ENCODE data around the gene FXYD7. TPM values are rescaled to one million over a fixed set of nuclear protein-coding genes. Genes with fewer than 3 reads are reported as not detected.

The FXYD7 gene
- total RNA-seq, 1 experiment from 2014 or later, result not detected

DNA sequence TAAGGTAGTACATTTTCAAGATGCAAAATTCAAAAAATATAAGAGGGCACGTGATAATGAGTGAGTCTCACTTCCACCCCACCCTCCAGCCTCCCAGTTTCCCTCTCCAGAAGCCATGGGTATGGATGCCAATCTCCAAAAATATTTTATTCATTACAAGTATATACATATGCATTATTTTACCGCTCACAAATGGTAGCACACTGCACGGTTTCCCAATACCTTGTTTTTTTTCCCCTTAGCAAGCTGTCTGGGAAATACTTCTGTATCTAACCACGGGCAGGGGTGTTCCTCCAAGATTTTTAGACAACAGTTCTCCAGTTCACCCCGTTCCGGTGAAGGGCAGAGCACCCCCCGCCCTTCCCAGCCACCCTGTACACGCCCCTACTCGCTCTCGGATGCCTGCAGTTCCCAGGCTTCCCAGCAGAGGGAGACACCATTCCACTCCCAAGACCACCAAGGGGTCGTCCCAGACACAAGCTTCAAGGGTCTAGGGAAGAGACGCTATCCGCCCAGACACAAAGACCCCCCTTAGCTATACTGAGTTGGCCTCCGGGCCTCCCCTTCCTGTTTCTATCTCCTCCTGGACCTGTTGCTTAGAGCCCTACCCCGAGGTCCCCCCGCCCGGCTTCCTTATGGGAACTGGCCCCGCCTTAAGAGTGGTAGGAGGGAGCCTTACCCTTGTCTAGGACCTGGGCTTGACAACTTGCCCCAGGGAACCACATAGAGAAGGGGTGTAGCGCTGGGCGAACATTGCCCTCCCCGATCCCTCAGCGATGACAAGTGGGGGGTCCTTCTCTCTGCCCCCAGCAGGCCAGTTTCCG is 28.5 kb upstream of the FXYD7 start:
- H3K79me2 ChIP-seq (ENCODE audit: low read length), result peaks cover 23% of the 10 kb centered on the region
- ATAC-seq (peak; percentile 72), DNase-seq (peak; percentile 62)
- peak overlapping the region; percentile 92 for H3K27ac ChIP-seq (ENCODE audit: low read length)
- no peak for TF ChIP-seq EZH2phosphoT487 (IDR thresholded peaks at IDR 0.05; ENCODE audit: borderline replicate concordance, low read length)
- no peak for TF ChIP-seq EZH2 (IDR thresholded peaks at IDR 0.05; ENCODE audit: low read length, unreplicated experiment)
- TF ChIP-seq, protein P1, sequence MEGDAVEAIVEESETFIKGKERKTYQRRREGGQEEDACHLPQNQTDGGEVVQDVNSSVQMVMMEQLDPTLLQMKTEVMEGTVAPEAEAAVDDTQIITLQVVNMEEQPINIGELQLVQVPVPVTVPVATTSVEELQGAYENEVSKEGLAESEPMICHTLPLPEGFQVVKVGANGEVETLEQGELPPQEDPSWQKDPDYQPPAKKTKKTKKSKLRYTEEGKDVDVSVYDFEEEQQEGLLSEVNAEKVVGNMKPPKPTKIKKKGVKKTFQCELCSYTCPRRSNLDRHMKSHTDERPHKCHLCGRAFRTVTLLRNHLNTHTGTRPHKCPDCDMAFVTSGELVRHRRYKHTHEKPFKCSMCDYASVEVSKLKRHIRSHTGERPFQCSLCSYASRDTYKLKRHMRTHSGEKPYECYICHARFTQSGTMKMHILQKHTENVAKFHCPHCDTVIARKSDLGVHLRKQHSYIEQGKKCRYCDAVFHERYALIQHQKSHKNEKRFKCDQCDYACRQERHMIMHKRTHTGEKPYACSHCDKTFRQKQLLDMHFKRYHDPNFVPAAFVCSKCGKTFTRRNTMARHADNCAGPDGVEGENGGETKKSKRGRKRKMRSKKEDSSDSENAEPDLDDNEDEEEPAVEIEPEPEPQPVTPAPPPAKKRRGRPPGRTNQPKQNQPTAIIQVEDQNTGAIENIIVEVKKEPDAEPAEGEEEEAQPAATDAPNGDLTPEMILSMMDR (conservative IDR thresholded peaks at IDR 0.05; ENCODE audit: low read depth, low read length), result peak; percentile 91
- H3K27me3 ChIP-seq (ENCODE audit: low read length), result no peaks in the 10 kb centered on the region
- H2AFZ ChIP-seq (ENCODE audit: low read length), result peak overlapping the region; percentile 90
- H3K4me3 ChIP-seq (ENCODE audit: low read length), result peak overlapping the region; percentile 79
- BruUV-seq (replicated peaks), result no TSS peak
- H3K36me3 ChIP-seq (ENCODE audit: low read depth, low read length), result no peaks in the 10 kb centered on the region
- POLR2A ChIA-PET (ENCODE audit: unreplicated experiment), result no interaction called here
- H3K4me1 ChIP-seq (ENCODE audit: insufficient read depth, low read length), result peaks cover 41% of the 10 kb centered on the region
- no peaks in the 10 kb centered on the region for H3K9me2 ChIP-seq (replicated peaks; ENCODE audit: low read length)
- H4K20me1 ChIP-seq (ENCODE audit: low read length), result no peaks in the 10 kb centered on the region
- CTCF ChIA-PET, result no interaction called here
- H3K9ac ChIP-seq (ENCODE audit: low read length), result peak overlapping the region; percentile 95
- H3F3A ChIP-seq (ENCODE audit: low read length, unreplicated experiment), result no peaks in the 10 kb centered on the region
- no peaks in the 10 kb centered on the region for H3K9me3 ChIP-seq (ENCODE audit: low read length)
- intact Hi-C loops (cut with micrococcal nuclease), result loop anchor here (1.0 kb wide), 1 partner anchor 21 kb away; the partner anchor contains the start of gene LGI4
- peak overlapping the region; percentile 96 for H3K4me2 ChIP-seq (ENCODE audit: low read length)

DNA sequence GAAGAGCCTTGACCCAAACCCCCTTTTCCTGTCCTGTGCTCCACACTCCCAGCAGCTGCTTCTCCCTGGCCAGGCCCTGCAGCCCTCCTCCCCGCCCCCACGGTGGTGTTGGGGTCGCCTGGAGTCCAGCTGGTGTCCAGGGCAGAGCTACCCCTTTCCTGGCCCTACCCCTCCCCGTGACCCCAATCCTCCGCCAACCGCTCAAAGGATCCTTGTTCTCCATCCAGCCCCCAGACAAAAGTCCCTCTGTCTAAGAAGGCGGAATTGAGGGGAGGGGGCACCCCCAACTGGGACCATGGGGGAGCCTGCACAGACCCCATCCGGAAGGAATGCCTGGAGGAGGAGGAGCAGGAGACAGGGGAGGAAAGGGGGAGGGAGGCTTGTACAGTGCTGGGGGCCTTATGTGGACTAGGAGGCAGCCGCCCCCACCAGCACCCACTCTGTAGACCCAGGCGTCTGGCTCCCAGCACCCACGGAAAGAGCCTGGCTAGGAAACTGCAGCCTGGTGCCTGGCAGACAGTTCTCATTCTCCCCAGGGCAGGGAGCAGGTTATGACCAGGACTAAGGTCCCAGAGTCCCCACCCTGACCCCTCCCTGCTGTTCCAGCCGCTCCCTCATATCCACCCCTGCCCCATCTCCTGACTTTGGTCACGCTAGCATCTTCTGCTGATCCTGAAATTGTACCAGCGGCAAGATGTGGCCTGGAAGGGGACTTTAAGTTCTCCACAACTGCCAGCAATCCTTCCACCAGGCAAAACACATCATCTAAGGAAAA is 27.7 kb upstream of the FXYD7 start, which contains the start of gene FXYD3:
Gene FXYD3, plus strand, starts transcription at position 647 of the 775 bp plus-strand sequence. CDS start 3,554 bp downstream, outside the sequence.
- BruUV-seq (replicated peaks), result TSS peak; percentile 78
- Histone ChIP-seq H3F3A (ENCODE audit: low read length, unreplicated experiment) (no peaks in the 10 kb centered on the region), H3K27ac (ENCODE audit: low read length) (peak within 1 kb of the TSS; percentile 92), H3K9me3 (ENCODE audit: low read length) (no peaks in the 10 kb centered on the region), H3K27me3 (ENCODE audit: low read length) (no peaks in the 10 kb centered on the region), H3K36me3 (ENCODE audit: low read depth, low read length) (no peaks in the 10 kb centered on the region), H3K4me2 (ENCODE audit: low read length) (peak within 1 kb of the TSS; percentile 96), H3K4me3 (ENCODE audit: low read length) (peak within 1 kb of the TSS; percentile 79), H3K79me2 (ENCODE audit: low read length) (peaks cover 23% of the 10 kb centered on the region), H2AFZ (ENCODE audit: low read length) (peak within 1 kb of the TSS; percentile 90), H4K20me1 (ENCODE audit: low read length) (no peaks in the 10 kb centered on the region), H3K4me1 (ENCODE audit: insufficient read depth, low read length) (peaks cover 49% of the 10 kb centered on the region), H3K9ac (ENCODE audit: low read length) (peak within 1 kb of the TSS; percentile 95), H3K9me2 (replicated peaks; ENCODE audit: low read length) (no peaks in the 10 kb centered on the region)
- ChIA-PET CTCF (no interaction called here), POLR2A (ENCODE audit: unreplicated experiment) (no interaction called here)
- peak; percentile 34 for DNase-seq
- TF ChIP-seq, protein P1 (conservative IDR thresholded peaks at IDR 0.05; ENCODE audit: low read depth, low read length), result no peak
- intact Hi-C loops (cut with micrococcal nuclease), result no loop called here
- peak; percentile 22; the same call in 1 of the 2 replicates for ATAC-seq
